ENCODE results near the gene PITX3. TPM values are rescaled to one million over a fixed set of nuclear protein-coding genes. Genes with fewer than 3 reads are reported as not detected.

The PITX3 gene
- total and polyA plus RNA-seq, 2 donors (not counting 3 experiments of a cell fraction or from before 2014, with no cell fraction given), result not detected

DNA sequence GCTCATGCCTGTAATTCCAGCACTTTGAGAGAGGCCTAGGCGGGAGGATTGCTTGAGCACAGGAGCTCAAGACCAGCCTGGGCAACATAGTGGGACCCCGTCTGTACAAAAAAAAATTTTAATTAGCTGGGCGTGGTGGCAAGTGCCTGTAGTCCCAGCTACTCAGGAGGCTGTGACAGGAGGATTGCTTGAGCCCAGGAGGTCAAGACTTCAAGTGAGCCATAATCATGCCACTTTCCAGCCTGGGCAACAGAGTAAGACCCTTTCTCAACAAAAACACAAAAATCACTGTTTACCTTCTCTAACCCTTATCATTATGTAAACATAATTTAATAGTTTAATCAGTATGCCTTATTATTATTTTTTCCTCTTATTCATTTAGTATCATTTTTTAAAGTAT lies 48.5 kb upstream of the PITX3 start:
- no peak overlapping the region for H2AFZ ChIP-seq (ENCODE audit: low read depth, low read length)
- H3K27ac ChIP-seq (ENCODE audit: insufficient read depth, low read depth, low read length), result no peak overlapping the region
- peaks cover 40% of the 10 kb centered on the region for H3K79me2 ChIP-seq (ENCODE audit: control insufficient read depth, insufficient read depth, low read length)
- no peak overlapping the region for H3K9ac ChIP-seq (replicated peaks; ENCODE audit: extremely low read depth, insufficient read depth, low read length)
- dilution Hi-C loops (cut with MboI; ENCODE audit: extremely low pct_ligation_motif_present, low sequenced_read_pairs) (no loop called here), intact Hi-C loops (cut with micrococcal nuclease) (no loop called here)
- H3K36me3 ChIP-seq (ENCODE audit: control insufficient read depth in 2 of 2, extremely low read depth in 1 of 2, insufficient read depth in 2 of 2, low read length in 2 of 2), result no peaks in the 10 kb centered on the region
- no peak overlapping the region for H3K4me3 ChIP-seq (replicated peaks in 1 of 3; ENCODE audit: insufficient read depth in 1 of 3, low read depth in 1 of 3, low read length in 3 of 3)
- ChIA-PET POLR2A (no interaction called here), CTCF (interaction anchor here (0.9 to 1.4 kb wide), 2 partner anchors 23 to 58 kb away, joined by 3 to 4 read pairs; no protein-coding TSS in a partner anchor)
- no peak overlapping the region for H3K4me2 ChIP-seq (ENCODE audit: insufficient read depth, low read length)
- no peaks in the 10 kb centered on the region for H3K4me1 ChIP-seq (ENCODE audit: control insufficient read depth, extremely low read depth, insufficient read depth, low read length)
- FAIRE-seq (no peak), DNase-seq (ENCODE audit: low read depth, low spot score) (no peak)
- no peak for TF ChIP-seq POLR2AphosphoS5 (IDR thresholded peaks at IDR 0.05; ENCODE audit: insufficient read depth, low read depth, low read length)
- TF ChIP-seq POLR2A (IDR thresholded peaks at IDR 0.05; ENCODE audit: low read depth, low read length), result no peak
- TF ChIP-seq, protein P1, sequence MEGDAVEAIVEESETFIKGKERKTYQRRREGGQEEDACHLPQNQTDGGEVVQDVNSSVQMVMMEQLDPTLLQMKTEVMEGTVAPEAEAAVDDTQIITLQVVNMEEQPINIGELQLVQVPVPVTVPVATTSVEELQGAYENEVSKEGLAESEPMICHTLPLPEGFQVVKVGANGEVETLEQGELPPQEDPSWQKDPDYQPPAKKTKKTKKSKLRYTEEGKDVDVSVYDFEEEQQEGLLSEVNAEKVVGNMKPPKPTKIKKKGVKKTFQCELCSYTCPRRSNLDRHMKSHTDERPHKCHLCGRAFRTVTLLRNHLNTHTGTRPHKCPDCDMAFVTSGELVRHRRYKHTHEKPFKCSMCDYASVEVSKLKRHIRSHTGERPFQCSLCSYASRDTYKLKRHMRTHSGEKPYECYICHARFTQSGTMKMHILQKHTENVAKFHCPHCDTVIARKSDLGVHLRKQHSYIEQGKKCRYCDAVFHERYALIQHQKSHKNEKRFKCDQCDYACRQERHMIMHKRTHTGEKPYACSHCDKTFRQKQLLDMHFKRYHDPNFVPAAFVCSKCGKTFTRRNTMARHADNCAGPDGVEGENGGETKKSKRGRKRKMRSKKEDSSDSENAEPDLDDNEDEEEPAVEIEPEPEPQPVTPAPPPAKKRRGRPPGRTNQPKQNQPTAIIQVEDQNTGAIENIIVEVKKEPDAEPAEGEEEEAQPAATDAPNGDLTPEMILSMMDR (IDR thresholded peaks at IDR 0.05; ENCODE audit: extremely low read depth in 1 of 2, insufficient read depth in 1 of 2, low read depth in 1 of 2, low read length in 2 of 2), result no peak
- TF ChIP-seq, protein P2, sequence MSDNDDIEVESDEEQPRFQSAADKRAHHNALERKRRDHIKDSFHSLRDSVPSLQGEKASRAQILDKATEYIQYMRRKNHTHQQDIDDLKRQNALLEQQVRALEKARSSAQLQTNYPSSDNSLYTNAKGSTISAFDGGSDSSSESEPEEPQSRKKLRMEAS (IDR thresholded peaks at IDR 0.05; ENCODE audit: insufficient read depth, insufficient read length), result no peak
- TF ChIP-seq EZH2 (IDR thresholded peaks at IDR 0.05; ENCODE audit: borderline replicate concordance, low read depth, low read length, severe bottlenecking), result no peak
- TF ChIP-seq MYC (IDR thresholded peaks at IDR 0.05; ENCODE audit: low read depth, low read length), result no peak
- TF ChIP-seq GATA2 (IDR thresholded peaks at IDR 0.05; ENCODE audit: insufficient read depth, insufficient read length, low read depth, low read length), result no peak
- no peak for TF ChIP-seq JUN (IDR thresholded peaks at IDR 0.05; ENCODE audit: borderline replicate concordance, insufficient read depth, insufficient read length, low read depth)
- BruUV-seq (replicated peaks), result no TSS peak
- H4K20me1 ChIP-seq (replicated peaks; ENCODE audit: control insufficient read depth, extremely low read depth, insufficient read depth, low read length), result peaks cover 7% of the 10 kb centered on the region
- H3K27me3 ChIP-seq (ENCODE audit: control insufficient read depth in 2 of 2, insufficient read depth in 2 of 2, low read length in 2 of 2), result no peaks in the 10 kb centered on the region
- H3K9me3 ChIP-seq (replicated peaks; ENCODE audit: control insufficient read depth, insufficient read depth, low read length), result no peaks in the 10 kb centered on the region
- no peaks in the 10 kb centered on the region for H3K9me1 ChIP-seq (replicated peaks; ENCODE audit: control insufficient read depth, extremely low read depth, insufficient read depth, low read length)
